WTC11 (cell line): Measurements from ENCODE around the gene B3GAT2. TPM values are rescaled to one million over a fixed set of nuclear protein-coding genes. Genes with fewer than 3 reads are reported as not detected.

ENCODE experiments used
- ATAC-seq: fragments of 200-7000 bp; cut with Tn5 transposase; 2 replicates; pipeline ENCODE4 v1.10.0; 2021; ENCODE audit warnings: mild to moderate bottlenecking, moderate library complexity
- CTCF ChIA-PET: fragments of 300-600 bp; sonication (Branson Sonifier 250); formaldehyde crosslinking; loops from one replicate; lab custom pipeline; 2021; ENCODE audit warnings: antibody characterized with exemption; lab: Charles Lee
- POLR2A ChIA-PET: fragments of 350-600 bp; sonication (Branson Sonifier 250); formaldehyde crosslinking; loops from one replicate; lab custom pipeline; 2021; ENCODE audit warnings: antibody characterized with exemption; lab: Charles Lee
- DNase-seq: peaks from one replicate; pipeline ENCODE4 v3.0.0; 2021; ENCODE audit warnings: low spot score
- H3K27ac Mint-ChIP-seq: 2 replicates; pipeline ENCODE4 v1.8.0; 2021; ENCODE audit warnings: mixed read lengths
- H3K27me3 Mint-ChIP-seq: 2 replicates; pipeline ENCODE4 v1.8.0; 2021; ENCODE audit warnings: low read depth, mild to moderate bottlenecking, moderate library complexity, mixed read lengths
- H3K36me3 Mint-ChIP-seq: 2 replicates; pipeline ENCODE4 v1.8.0; 2021; ENCODE audit warnings: mixed read lengths
- H3K4me1 Mint-ChIP-seq: 2 replicates; pipeline ENCODE4 v1.8.0; 2022; ENCODE audit warnings: mixed read lengths
- H3K4me3 Mint-ChIP-seq: 2 replicates; pipeline ENCODE4 v1.8.0; 2021; ENCODE audit warnings: mild to moderate bottlenecking, moderate library complexity, mixed read lengths
- H3K9me3 Mint-ChIP-seq: 2 replicates; pipeline ENCODE4 v1.8.0; 2021; ENCODE audit warnings: mixed read lengths
- ATF1 ChIP-seq: sonication (generic); formaldehyde crosslinking; IDR thresholded peaks from 2 replicates; pipeline ENCODE4 v1.8.1; 2023; ENCODE audit warnings: mild to moderate bottlenecking, moderate library complexity, missing genetic modification reagents
- ATF2 ChIP-seq: sonication (generic); formaldehyde crosslinking; IDR thresholded peaks from 2 replicates; pipeline ENCODE4 v1.8.1; 2022; ENCODE audit warnings: low read depth, missing genetic modification reagents, borderline replicate concordance
- ATF3 ChIP-seq: sonication (generic); formaldehyde crosslinking; conservative IDR thresholded peaks from 2 replicates; pipeline ENCODE4 v1.8.1; 2022; ENCODE audit warnings: mild to moderate bottlenecking, missing genetic modification reagents
- CDX4 ChIP-seq: fragments of 250-450 bp; sonication (Bioruptor Pico); IDR thresholded peaks from 2 replicates; pipeline ENCODE4 v1.9.0; 2021; ENCODE audit warnings: moderate library complexity, mild to moderate bottlenecking, inconsistent platforms, borderline replicate concordance
- CREB1 ChIP-seq: sonication (generic); formaldehyde crosslinking; IDR thresholded peaks from 2 replicates; pipeline ENCODE4 v1.8.0; 2023; ENCODE audit warnings: mild to moderate bottlenecking, missing genetic modification reagents
- CREM ChIP-seq: sonication (generic); formaldehyde crosslinking; IDR thresholded peaks from 2 replicates; pipeline ENCODE4 v1.8.1; 2022; ENCODE audit warnings: mild to moderate bottlenecking, missing genetic modification reagents, moderate library complexity
- E2F5 ChIP-seq: sonication (generic); formaldehyde crosslinking; IDR thresholded peaks from 2 replicates; pipeline ENCODE4 v1.8.1; 2022; ENCODE audit warnings: mild to moderate bottlenecking, moderate library complexity, missing genetic modification reagents
- ESRRA ChIP-seq: sonication (generic); formaldehyde crosslinking; IDR thresholded peaks from 2 replicates; pipeline ENCODE4 v1.8.1; 2022; ENCODE audit warnings: mild to moderate bottlenecking, missing genetic modification reagents, borderline replicate concordance
- ETV6 ChIP-seq: sonication (generic); formaldehyde crosslinking; IDR thresholded peaks from 2 replicates; pipeline ENCODE4 v1.8.1; 2022; ENCODE audit warnings: mild to moderate bottlenecking, missing genetic modification reagents
- FOXK1 ChIP-seq: sonication (generic); formaldehyde crosslinking; IDR thresholded peaks from 2 replicates; pipeline ENCODE4 v1.8.0; 2022; ENCODE audit warnings: mild to moderate bottlenecking, moderate library complexity, missing genetic modification reagents
- FOXP1 ChIP-seq: sonication (generic); formaldehyde crosslinking; IDR thresholded peaks from 2 replicates; pipeline ENCODE4 v1.8.0; 2022; ENCODE audit warnings: missing genetic modification reagents, mild to moderate bottlenecking, moderate library complexity, borderline replicate concordance
- FOXP4 ChIP-seq: sonication (generic); formaldehyde crosslinking; IDR thresholded peaks from 2 replicates; pipeline ENCODE4 v1.8.0; 2022; ENCODE audit warnings: mild to moderate bottlenecking, missing genetic modification reagents
- HMGA2 ChIP-seq: fragments of 250-450 bp; sonication (Bioruptor Pico); IDR thresholded peaks from 2 replicates; pipeline ENCODE4 v1.4.0; 2021; ENCODE audit warnings: mild to moderate bottlenecking, moderate library complexity
- MYBL2 ChIP-seq: sonication (generic); formaldehyde crosslinking; IDR thresholded peaks from 2 replicates; pipeline ENCODE4 v1.8.1; 2023; ENCODE audit warnings: mild to moderate bottlenecking, moderate library complexity, missing genetic modification reagents
- NFYB ChIP-seq: sonication (generic); formaldehyde crosslinking; conservative IDR thresholded peaks from 2 replicates; pipeline ENCODE4 v1.8.0; 2022; ENCODE audit warnings: low read depth, missing genetic modification reagents
- SMAD3 ChIP-seq: sonication (generic); formaldehyde crosslinking; IDR thresholded peaks from 2 replicates; pipeline ENCODE4 v1.8.0; 2022; ENCODE audit warnings: missing genetic modification reagents, mild to moderate bottlenecking, borderline replicate concordance
- ZNF263 ChIP-seq: sonication (generic); formaldehyde crosslinking; IDR thresholded peaks from 2 replicates; pipeline ENCODE4 v1.8.1; 2022; ENCODE audit warnings: low read depth, mild to moderate bottlenecking, moderate library complexity, missing genetic modification reagents
- ZNF425 ChIP-seq: fragments of 250-450 bp; sonication (Bioruptor Pico); conservative IDR thresholded peaks from 2 replicates; pipeline ENCODE4 v1.9.0; 2021; ENCODE audit warnings: mild to moderate bottlenecking
- ZNF671 ChIP-seq: fragments of 250-450 bp; sonication (Bioruptor Pico); IDR thresholded peaks from 2 replicates; pipeline ENCODE4 v1.8.0; 2021; ENCODE audit warnings: mild to moderate bottlenecking
- ZSCAN18 ChIP-seq: fragments of 250-450 bp; sonication (Bioruptor Pico); IDR thresholded peaks from 2 replicates; pipeline ENCODE4 v2.1.2; 2022; ENCODE audit warnings: mild to moderate bottlenecking, moderate library complexity
- total RNA-seq: library from RNA; stranded (reverse); gene quantifications from 3 replicates; pipeline ENCODE4 v1.2.3, GENCODE V29; 2021

B3GAT2 gene
- total RNA-seq, 1 experiment from 2014 or later = 0.70 TPM

- TF ChIP-seq ZNF425 (CRISPR knock-in tag) (no peak), E2F5 (CRISPR knock-in tag) (no peak), NFYB (CRISPR knock-in tag) (no peak), SMAD3 (CRISPR knock-in tag) (no peak)
- TF ChIP-seq, all 79 proteins: peak for 0
Observed at GRCh38 chr6:70886661-70887060, 70.2 kb downstream of the B3GAT2 start (continued).

GRCh38 chr6:70886071-70886470 lies 70.8 kb downstream of the B3GAT2 start:
- H3K9me3 Mint-ChIP-seq = no peaks in the 10 kb centered on the region
- POLR2A ChIA-PET = no interaction called here
- ATAC-seq (no peak), DNase-seq (no peak)
- no peak overlapping the region for H3K27ac Mint-ChIP-seq
- CTCF ChIA-PET = interaction anchor here (1.4 to 3.0 kb wide), 4 partner anchors 70 to 365 kb away, joined by 4 to 40 read pairs (median 30); partner anchors contain the start of gene B3GAT2
- H3K36me3 Mint-ChIP-seq = no peaks in the 10 kb centered on the region
- H3K4me3 Mint-ChIP-seq = no peak overlapping the region
- TF ChIP-seq CREM (CRISPR knock-in tag) (no peak), CREB1 (CRISPR knock-in tag) (no peak), ZNF263 (CRISPR knock-in tag) (no peak), ATF2 (CRISPR knock-in tag) (no peak), ETV6 (CRISPR knock-in tag) (no peak), FOXP4 (no peak), ESRRA (CRISPR knock-in tag) (no peak), CDX4 (no peak), NFYB (CRISPR knock-in tag) (no peak), HMGA2 (CRISPR knock-in tag) (no peak), ZSCAN18 (no peak), ZNF671 (no peak), MYBL2 (CRISPR knock-in tag) (no peak), FOXK1 (CRISPR knock-in tag) (no peak), ATF3 (CRISPR knock-in tag) (no peak), FOXP1 (no peak), ATF1 (CRISPR knock-in tag) (no peak)
- TF ChIP-seq, all 79 proteins: peak for 0
- H3K4me1 Mint-ChIP-seq = peaks cover 31% of the 10 kb centered on the region
- no peaks in the 10 kb centered on the region; the same call in 1 of the 2 replicates for H3K27me3 Mint-ChIP-seq
